ENCODE results near the gene RAB10. TPM values are rescaled to one million over a fixed set of nuclear protein-coding genes. Genes with fewer than 3 reads are reported as not detected.
"Not testable (repeated sequence)": the region's sequence is repeated elsewhere in the genome, so short reads cannot be mapped to it uniquely, and the experiment has no call there.

The RAB10 gene
- total RNA-seq, 1 donor from 2014 or later, result 181 TPM

GRCh38 chr2:26017464-26018183 lies 16.3 kb upstream of the RAB10 start:
- no peak for TF ChIP-seq CTCF (IDR thresholded peaks at IDR 0.05)
- Histone ChIP-seq H3K27ac (peak overlapping the region; percentile 13 to 56), H3K9me3 (no peaks in the 10 kb centered on the region), H3K4me3 (no peak overlapping the region), H3K27me3 (no peaks in the 10 kb centered on the region), H3K36me3 (no peaks in the 10 kb centered on the region), H3K4me1 (peaks cover 0 to 14% of the 10 kb centered on the region in 2 donors)
- DNase-seq (ENCODE audit: low spot score in 2 of 2), result no peak
- intact Hi-C loops (cut with DNase I), result loop anchor here (2.0 kb wide), 2 partner anchors 15 to 17 kb away; no protein-coding TSS in a partner anchor

- peak; percentile 70 to 86 for DNase-seq (ENCODE audit: low spot score in 2 of 2)
- no peak for TF ChIP-seq CTCF (IDR thresholded peaks at IDR 0.05)
- intact Hi-C loops (cut with DNase I), result loop anchor here (2.0 kb wide), 2 partner anchors 14 to 18 kb away; no protein-coding TSS in a partner anchor
Observed at GRCh38 chr2:26018184-26019055, 15.5 kb upstream of the RAB10 start.

GRCh38 chr2:26020231-26020640 lies 13.6 kb upstream of the RAB10 start:
- Histone ChIP-seq H3K4me1 (peaks cover 0 to 11% of the 10 kb centered on the region in 2 donors), H3K9me3 (no peaks in the 10 kb centered on the region), H3K4me3 (no peak overlapping the region), H3K36me3 (no peaks in the 10 kb centered on the region), H3K27me3 (no peaks in the 10 kb centered on the region), H3K27ac (no peak overlapping the region)
- intact Hi-C loops (cut with DNase I), result no loop called here
- TF ChIP-seq CTCF (IDR thresholded peaks at IDR 0.05), result no peak
- no peak for DNase-seq (ENCODE audit: low spot score in 2 of 2)

More at GRCh38 chr2:26018184-26019055, 15.5 kb upstream of the RAB10 start:
- Histone ChIP-seq H3K27ac (peak overlapping the region; percentile 13 to 56), H3K9me3 (no peaks in the 10 kb centered on the region), H3K36me3 (no peaks in the 10 kb centered on the region), H3K4me1 (peaks cover 0 to 11% of the 10 kb centered on the region in 2 donors), H3K27me3 (no peaks in the 10 kb centered on the region), H3K4me3 (no peak overlapping the region)

- intact Hi-C loops (cut with DNase I), result no loop called here
- H3K27me3 ChIP-seq, result no peaks in the 10 kb centered on the region
- no peaks in the 10 kb centered on the region for H3K36me3 ChIP-seq
- H3K9me3 ChIP-seq, result no peaks in the 10 kb centered on the region
- no peaks in the 10 kb centered on the region for H3K4me1 ChIP-seq
- no peak for TF ChIP-seq CTCF (IDR thresholded peaks at IDR 0.05)
- no peak overlapping the region for H3K27ac ChIP-seq
- no peak for DNase-seq (ENCODE audit: low spot score in 2 of 2)
- no peak overlapping the region for H3K4me3 ChIP-seq
Observed at GRCh38 chr2:26024260-26024659, 9.6 kb upstream of the RAB10 start.

GRCh38 chr2:26025509-26025908 lies 8.4 kb upstream of the RAB10 start:
- no peak for TF ChIP-seq CTCF (IDR thresholded peaks at IDR 0.05)
- H3K4me1 ChIP-seq, result no peaks in the 10 kb centered on the region
- H3K36me3 ChIP-seq, result no peaks in the 10 kb centered on the region
- H3K9me3 ChIP-seq, result no peaks in the 10 kb centered on the region
- DNase-seq (ENCODE audit: low spot score in 2 of 2), result no peak
- H3K27me3 ChIP-seq, result no peaks in the 10 kb centered on the region
- no peak overlapping the region for H3K4me3 ChIP-seq
- H3K27ac ChIP-seq, result no peak overlapping the region
- intact Hi-C loops (cut with DNase I), result no loop called here

GRCh38 chr2:26028083-26028482 lies 5.8 kb upstream of the RAB10 start:
- H3K27me3 ChIP-seq; H3K4me3 ChIP-seq; H3K9me3 ChIP-seq; H3K36me3 ChIP-seq; intact Hi-C loops (cut with DNase I); DNase-seq (ENCODE audit: low spot score in 2 of 2); H3K27ac ChIP-seq; H3K4me1 ChIP-seq: not testable (repeated sequence)

GRCh38 chr2:26032586-26033269 lies 1.2 kb upstream of the RAB10 start:
- intact Hi-C loops (cut with DNase I), result loop anchor here (1.0 to 5.0 kb wide), 6 partner anchors 14 to 1060 kb away; partner anchors contain the start of genes ADGRF3, ASXL2, DNAJC27 and KIF3C
- Histone ChIP-seq H3K27ac (peak overlapping the region; percentile 96 to 98), H3K4me1 (peaks cover 3 to 20% of the 10 kb centered on the region in 2 donors), H3K4me3 (peak overlapping the region; percentile 80 to 87)
- H3K9me3 ChIP-seq; H3K27me3 ChIP-seq; H3K36me3 ChIP-seq; DNase-seq (ENCODE audit: low spot score in 2 of 2): not testable (repeated sequence)

Data from ascending aorta (tissue), 2 donors.